ENCODE data around the gene RASA1. TPM values are rescaled to one million over a fixed set of nuclear protein-coding genes. Genes with fewer than 3 reads are reported as not detected.

RASA1 gene
- total RNA-seq, 1 donor from 2014 or later: 36.2 TPM

GRCh38 chr5:87393331-87393730 is 125.6 kb downstream of the RASA1 start:
- Mint-ChIP-seq H3K4me1 (no peaks in the 10 kb centered on the region), H3K9me3 (no peaks in the 10 kb centered on the region), H3K36me3 (ENCODE audit: low read depth) (peaks cover 20% of the 10 kb centered on the region), H3K27me3 (ENCODE audit: low read depth) (no peaks in the 10 kb centered on the region), H3K27ac (ENCODE audit: unreplicated experiment) (no peak overlapping the region), H3K4me3 (no peak overlapping the region)
- no peak for TF ChIP-seq CTCF (conservative IDR thresholded peaks at IDR 0.05)
- DNase-seq (ENCODE audit: low read depth, low spot score): no peak

DNA sequence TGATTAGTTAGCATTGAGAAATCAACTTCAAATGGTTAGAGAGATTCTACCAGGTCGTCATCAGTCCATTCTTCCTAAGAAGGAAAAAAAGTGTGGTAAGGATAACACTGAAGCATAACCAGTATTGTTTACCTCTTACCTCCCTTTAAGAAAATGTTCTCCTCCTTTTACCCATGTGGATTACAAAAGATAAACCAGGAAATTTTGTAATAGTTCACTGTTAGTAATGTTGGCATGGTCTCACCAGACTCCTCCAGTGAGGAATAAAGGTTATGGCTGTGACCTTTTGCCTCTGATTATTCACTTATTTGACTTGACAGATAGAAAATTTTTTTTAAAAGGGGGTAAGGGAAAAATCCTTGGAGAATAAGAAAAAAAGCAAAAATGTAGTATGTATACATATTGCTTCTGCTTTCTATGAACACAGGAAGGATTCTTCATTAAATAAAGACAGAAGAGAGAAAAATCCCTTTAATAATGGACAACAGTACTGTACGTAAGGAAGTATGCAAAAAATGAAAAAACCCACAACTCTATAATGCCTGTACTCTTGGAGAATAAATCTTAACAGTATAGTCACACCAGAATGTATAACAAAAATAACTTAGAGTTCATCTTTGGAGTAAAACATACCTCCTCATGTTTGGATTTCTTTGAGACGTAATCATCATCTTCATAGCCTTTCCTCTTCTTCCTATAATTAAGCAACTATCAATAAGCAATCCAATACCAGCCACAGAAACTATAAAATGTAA is 126.9 kb downstream of the RASA1 start:
- Mint-ChIP-seq H3K9me3 (no peaks in the 10 kb centered on the region), H3K4me1 (no peaks in the 10 kb centered on the region), H3K4me3 (no peak overlapping the region), H3K36me3 (ENCODE audit: low read depth) (peaks cover 16% of the 10 kb centered on the region), H3K27me3 (ENCODE audit: low read depth) (no peaks in the 10 kb centered on the region), H3K27ac (ENCODE audit: unreplicated experiment) (no peak overlapping the region)
- no peak for DNase-seq (ENCODE audit: low read depth, low spot score)
- no peak for TF ChIP-seq CTCF (conservative IDR thresholded peaks at IDR 0.05)

DNA sequence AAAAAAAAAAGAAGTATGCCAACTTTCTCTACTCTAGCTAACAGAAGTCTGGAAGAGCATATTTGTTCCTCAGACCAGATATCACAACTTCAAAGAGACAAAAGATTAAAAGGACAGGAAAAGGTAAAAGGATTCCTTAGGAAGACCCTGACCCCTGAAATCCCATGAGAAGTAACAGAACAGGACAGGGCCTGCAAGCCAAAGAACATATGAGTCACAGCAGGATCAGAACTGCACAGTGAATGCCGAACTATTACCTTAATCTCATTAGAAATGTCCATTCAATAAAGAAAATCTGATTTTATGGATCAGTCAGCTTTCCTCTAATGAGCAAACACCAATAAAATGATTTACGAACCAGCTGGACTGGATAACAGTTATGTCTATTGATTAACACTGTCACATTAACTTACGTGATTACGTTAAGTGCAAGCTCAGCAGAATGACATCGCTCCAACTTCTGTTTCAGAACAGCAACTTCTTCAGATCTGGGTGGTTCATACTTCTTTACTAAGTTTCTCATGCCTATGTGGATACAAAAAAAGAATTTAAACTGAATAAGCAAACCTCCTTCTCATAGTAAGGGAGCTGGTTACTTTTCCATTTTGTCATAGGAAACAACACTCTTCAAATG is 131.4 kb downstream of the RASA1 start:
- Mint-ChIP-seq H3K4me1 (no peaks in the 10 kb centered on the region), H3K27me3 (ENCODE audit: low read depth) (no peaks in the 10 kb centered on the region), H3K4me3 (no peak overlapping the region), H3K9me3 (no peaks in the 10 kb centered on the region), H3K27ac (ENCODE audit: unreplicated experiment) (peak overlapping the region; percentile 27), H3K36me3 (ENCODE audit: low read depth) (peaks cover 18% of the 10 kb centered on the region)
- TF ChIP-seq CTCF (conservative IDR thresholded peaks at IDR 0.05): no peak
- DNase-seq (ENCODE audit: low read depth, low spot score): no peak

DNA sequence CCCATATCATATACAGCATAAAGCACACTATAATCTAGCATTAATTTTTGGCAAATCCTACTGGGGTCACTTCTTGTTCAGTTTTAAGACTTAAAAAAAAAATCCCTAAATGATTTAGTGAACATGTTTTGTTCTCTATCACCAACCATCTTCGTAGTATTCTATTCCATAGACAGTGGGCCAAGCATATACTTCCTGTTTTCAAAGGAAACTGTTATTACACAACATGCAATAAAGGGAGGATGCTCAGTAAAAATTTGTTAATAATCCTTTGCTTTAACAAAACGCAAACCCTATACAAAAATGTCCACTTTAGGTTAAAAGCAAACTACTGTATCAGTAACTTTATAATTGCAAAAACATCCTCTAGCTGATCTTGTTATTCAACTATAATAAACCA is 132.0 kb downstream of the RASA1 start:
- DNase-seq (ENCODE audit: low read depth, low spot score): no peak
- Mint-ChIP-seq H3K4me1 (no peaks in the 10 kb centered on the region), H3K4me3 (no peak overlapping the region), H3K27me3 (ENCODE audit: low read depth) (no peaks in the 10 kb centered on the region), H3K27ac (ENCODE audit: unreplicated experiment) (no peak overlapping the region), H3K36me3 (ENCODE audit: low read depth) (peaks cover 21% of the 10 kb centered on the region), H3K9me3 (no peaks in the 10 kb centered on the region)
- no peak for TF ChIP-seq CTCF (conservative IDR thresholded peaks at IDR 0.05)

DNA sequence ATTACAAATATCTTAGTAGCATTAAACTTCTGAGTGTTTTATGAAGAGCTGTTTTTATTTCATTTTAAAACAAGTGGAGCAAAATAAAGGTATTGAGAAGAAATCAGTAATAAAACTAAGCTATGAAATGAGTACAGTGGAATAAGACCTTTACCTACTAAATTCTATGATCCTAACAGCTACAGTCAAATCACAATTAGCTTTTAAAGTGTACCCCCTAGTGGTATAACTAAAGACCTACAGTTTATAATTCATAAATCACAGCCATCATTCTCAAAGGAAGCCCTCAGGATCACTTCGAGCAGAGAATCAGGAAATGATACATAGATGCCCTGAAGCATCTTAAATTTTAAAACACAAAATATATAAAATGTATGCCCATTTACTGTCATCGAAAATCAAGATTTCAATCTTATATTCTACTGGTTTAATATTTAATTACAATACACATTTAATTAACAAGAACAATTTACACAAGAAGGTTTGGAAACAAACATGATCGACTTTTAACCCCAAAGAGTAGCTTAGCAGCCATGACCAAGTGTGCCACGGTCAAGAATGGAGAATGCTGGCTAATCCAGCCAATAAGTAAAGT is 132.7 kb downstream of the RASA1 start:
- Mint-ChIP-seq H3K4me1 (no peaks in the 10 kb centered on the region), H3K27me3 (ENCODE audit: low read depth) (no peaks in the 10 kb centered on the region), H3K27ac (ENCODE audit: unreplicated experiment) (no peak overlapping the region), H3K4me3 (no peak overlapping the region), H3K9me3 (no peaks in the 10 kb centered on the region), H3K36me3 (ENCODE audit: low read depth) (peaks cover 21% of the 10 kb centered on the region)
- DNase-seq (ENCODE audit: low read depth, low spot score): no peak
- TF ChIP-seq CTCF (conservative IDR thresholded peaks at IDR 0.05): peak; percentile 80

All from neural crest cell (in vitro differentiated cells).